ENCODE results near the gene PRAC1.

PRAC1 gene

GRCh38 chr17:48722201-48722907, at the start of gene PRAC1:
TSS of gene PRAC1 (minus strand) at chr17:48722518. CDS start at chr17:48722392, 126 bp downstream.
- no peak for DNase-seq

GRCh38 chr17:48770954-48771353, 48.6 kb upstream of the PRAC1 start:
- no peak for DNase-seq

DNA sequence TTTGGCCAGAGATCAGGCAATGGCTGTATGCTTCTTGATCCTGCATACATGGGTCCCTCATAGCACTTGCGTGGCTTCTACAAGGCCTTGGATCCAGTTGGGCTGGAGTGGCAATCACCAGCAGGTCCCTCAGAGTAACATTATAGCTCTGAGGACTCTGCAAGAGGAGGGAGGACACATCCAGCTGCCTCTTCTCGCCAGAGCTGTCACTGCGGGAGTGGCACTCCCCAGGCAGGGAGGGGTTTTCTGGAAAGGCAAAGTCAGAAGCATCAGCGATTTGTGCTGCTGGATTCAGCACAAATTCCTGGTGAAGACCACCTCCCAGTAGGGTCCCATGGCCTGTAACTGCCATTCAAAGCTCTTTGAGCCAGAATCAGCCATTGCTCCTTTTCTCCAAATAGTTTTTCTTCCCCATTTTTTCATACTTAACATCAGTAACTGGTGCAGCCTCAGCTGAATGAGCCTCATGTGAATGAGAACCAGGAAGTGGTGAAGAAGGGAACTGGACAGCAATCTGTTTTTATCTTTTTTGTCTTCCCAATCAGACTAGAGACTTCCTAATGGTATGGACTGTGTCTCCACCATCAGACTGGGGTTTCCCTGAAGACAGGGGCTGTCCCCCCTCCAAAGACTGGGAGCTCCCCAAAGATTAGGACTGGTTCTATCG, 46.8 kb upstream of the PRAC1 start:
- DNase-seq: no peak

- no peak for DNase-seq
These were observed 45.0 kb upstream of the PRAC1 start for GRCh38 chr17:48767263-48767774.

DNA sequence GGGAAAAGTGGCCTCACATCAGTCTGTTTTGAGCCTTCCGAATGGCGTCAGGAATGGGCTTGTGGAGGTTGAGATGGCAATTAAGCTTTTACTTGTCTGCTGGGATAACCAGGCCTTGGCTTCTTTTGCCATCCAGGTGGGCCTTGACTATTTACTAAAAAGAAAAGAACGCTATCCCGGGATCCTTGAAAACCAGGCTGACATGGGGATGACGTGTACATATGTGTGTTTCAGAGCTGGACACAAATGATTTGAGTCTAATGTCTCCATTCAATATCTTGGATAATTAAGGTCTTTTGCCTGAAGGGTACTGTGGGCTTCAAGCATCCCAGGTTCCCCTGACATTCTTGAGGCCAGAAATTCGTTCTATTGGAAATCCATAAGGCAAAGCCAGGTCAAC, 38.8 kb upstream of the PRAC1 start:
- DNase-seq: no peak

DNA sequence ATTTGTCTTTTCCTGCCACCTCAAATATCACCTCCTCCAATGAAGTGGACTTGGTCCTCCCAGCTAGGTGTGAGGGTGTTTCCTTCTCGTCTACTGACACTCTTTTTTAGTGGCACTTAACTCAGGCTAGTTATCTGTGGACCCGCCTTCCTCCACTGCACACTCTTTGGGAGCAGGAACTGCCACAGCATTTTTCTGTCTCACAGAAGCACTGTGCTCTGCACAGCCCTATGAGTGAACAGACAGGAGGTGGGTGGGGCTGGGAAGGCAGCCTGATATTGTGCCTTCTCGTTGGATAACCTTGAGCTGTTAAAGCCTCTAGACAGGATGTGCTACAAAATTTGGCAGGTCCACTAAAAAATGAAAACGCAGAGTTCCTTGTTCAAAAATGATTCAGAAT, 38.1 kb upstream of the PRAC1 start:
- DNase-seq: no peak

GRCh38 chr17:48759288-48759687, 37.0 kb upstream of the PRAC1 start:
- DNase-seq: no peak

- no peak for DNase-seq
These were observed 35.2 kb upstream of the PRAC1 start for GRCh38 chr17:48757524-48757961.

GRCh38 chr17:48756830-48757251, 34.5 kb upstream of the PRAC1 start:
- no peak for DNase-seq

DNA sequence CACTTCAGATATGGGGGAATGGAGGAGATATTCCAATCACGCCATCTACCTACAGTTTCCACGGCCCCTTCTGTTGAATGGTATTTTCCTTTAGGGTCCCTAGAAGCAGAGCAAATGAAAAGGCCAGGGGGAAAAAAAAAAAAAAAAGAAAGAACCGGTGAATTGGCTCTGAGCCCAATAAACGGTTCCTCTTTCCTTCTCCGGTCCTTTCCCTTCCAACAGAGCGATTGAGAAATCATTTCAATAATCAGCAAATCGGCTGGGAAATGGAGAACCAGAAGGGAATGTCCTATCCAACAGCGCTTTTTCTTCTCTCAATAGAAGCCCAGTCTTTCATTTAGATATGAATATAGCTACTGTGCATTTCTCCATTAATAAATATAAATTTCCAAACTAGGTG, 33.0 kb upstream of the PRAC1 start:
- no peak for DNase-seq

DNA sequence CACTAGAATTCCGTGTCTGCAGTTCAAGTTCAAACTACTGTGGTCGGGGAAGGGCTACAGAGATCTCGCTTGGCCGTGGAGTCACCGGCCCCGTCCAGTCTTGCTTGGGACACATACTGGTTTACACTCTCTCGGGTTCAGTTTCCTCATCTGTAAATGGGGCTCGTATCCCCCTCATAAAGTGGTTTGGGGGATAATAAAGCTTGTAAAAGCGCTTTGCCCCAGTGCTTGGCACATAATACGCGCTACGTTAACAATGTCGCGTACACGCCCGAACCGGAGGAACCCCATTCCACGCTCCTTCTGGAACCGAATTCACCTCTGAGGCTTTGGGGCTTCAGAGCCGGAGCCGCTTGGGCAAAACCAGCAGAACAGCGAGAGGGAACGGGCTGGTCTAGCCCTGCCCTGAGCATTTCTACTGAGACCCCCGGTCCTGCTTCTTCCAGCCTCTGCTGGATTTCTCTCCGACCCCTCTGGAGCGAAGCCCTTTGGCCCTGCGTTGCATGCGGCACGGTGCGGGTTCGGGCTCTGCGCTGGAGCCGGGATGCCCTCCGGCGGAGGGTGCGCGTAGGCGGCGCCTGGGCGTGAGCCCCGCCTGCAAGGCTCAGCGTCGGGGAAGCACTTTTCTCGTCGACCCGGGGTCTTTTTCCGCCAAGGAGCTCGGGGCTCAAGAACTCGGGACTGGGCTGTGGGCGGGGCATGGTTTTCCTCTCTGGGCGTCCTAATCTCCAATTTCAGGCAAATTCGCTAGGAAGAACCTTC, 32.4 kb upstream of the PRAC1 start:
- no peak for DNase-seq

- DNase-seq: no peak
These were observed 31.6 kb upstream of the PRAC1 start for GRCh38 chr17:48753794-48754499.

GRCh38 chr17:48752399-48753288, 30.3 kb upstream of the PRAC1 start:
- DNase-seq: no peak

- no peak for DNase-seq
These were observed 29.5 kb upstream of the PRAC1 start for GRCh38 chr17:48751733-48752398.

DNA sequence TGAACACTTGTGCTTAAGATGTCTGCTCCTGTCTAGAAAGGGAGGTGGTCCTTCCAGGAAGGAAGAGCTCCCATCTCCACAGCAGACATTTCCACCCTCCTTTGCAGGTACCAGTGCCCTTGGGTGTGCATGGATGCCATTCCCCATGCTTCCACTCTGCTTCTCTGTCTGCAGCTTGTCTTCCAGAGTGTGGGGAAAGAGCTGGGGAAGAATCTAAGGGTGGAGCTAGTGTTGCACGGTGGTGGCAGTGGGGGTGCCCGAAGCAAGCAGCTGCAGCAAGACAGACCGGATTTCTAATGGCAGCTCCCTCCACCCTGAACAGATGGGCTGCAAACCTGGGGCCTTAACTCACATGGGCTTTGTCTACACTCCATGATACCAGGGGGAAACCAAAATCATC, 28.9 kb upstream of the PRAC1 start:
- DNase-seq: no peak

DNA sequence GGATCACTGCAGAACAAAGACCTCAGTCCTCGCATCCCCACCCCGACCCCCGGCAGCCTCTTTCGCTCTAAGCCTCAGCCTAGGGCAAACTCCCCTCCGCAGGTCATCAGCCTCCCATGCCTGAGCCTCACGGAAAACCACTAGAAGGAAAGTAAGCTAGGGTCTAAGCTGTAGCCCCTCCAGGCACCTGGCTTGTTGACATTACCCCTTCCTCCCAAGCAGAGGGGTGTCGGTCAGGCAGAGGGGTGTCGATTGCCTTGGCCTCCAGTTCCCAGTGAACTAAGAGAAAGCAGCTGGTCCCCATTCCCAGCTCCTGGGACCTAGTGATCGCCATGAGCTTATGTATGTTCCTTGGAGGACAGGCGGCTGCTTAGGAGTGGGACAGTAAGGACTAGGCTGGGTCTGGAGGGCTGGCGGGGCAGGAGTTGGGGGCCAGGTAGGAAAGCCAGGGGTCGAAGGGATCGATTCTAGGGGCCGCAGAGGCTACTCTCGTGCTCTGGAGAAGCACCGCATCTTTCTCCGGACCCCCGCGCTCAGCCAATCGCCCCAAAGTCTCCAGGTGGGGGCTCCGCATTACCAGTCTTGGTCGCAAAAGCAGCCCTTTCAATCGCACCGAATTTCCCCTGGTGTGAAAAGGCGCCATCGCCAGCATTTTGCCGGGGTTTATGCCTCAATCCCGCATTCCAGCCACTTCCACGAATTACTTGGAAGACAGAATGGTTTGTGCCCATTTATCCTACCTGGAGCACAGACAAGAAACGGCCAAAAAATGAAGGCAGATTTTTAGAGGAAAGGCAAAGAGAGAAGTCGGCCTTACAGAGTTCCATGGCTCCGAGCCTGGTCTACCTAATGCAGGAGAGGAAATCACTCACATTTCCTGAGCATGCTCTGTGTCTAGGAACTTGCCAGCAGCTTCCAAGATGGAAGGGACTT, 27.6 kb upstream of the PRAC1 start:
- DNase-seq: no peak

DNA sequence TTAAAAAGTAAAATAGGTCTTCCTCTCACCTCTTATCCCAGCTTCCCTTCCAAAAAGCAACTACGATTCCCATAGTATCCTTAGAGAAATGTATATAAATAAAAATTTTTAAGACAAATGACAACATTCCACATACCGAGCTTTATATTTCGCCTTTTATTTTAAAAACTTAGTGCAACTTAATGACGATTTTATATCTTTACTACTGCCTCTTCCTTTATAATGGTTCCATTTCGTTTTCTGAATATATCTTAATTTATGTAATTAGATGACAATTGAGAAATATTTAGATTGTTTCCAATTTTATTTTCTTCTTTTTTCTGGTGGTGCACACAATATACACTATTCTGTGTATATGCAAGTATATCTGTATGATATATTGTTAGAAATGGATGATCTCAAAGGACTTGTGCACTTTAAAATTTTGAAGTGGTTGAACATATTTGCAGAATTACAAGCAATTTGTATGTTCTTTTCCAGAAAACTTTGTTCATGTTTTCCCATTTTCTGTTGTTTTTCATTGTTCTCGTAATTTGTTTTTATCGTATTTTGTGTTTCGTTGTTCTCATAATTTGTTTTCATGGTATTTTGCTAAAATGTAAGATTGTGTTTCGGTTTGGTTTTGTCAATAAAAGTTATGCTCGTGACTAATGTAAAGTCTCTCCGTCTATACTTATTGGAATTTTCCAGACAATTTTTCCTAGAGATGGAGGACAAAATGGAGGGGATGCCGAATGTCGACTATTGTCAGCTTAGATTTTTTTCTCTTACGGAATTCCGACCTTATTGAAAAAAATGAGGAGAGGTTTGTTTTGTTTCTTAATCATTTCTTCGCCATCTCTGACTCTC, 26.6 kb upstream of the PRAC1 start:
- no peak for DNase-seq

- DNase-seq: no peak
These were observed 25.4 kb upstream of the PRAC1 start for GRCh38 chr17:48747445-48748363.
